GM12864 (cell line): ENCODE measurements around the gene ICAM3.

Source experiments
- DNase-seq: peaks from one replicate; pipeline ENCODE4 v3.0.0-alpha.2; 2011; ENCODE audit warnings: low read depth
- H3K4me3 ChIP-seq: 2 replicates; pipeline ENCODE4 v1.5.1; 2011; ENCODE audit warnings: mild to moderate bottlenecking, low read depth, low read length, control low read depth
- TF ChIP-seq, protein P1 (sequence below): IDR thresholded peaks from 2 replicates; pipeline ENCODE4 v1.5.1; 2011; ENCODE audit warnings: low read depth, mild to moderate bottlenecking, moderate library complexity, low read length, control low read depth, inconsistent platforms; ENCODE audit errors: missing control alignments

Gene ICAM3

DNA sequence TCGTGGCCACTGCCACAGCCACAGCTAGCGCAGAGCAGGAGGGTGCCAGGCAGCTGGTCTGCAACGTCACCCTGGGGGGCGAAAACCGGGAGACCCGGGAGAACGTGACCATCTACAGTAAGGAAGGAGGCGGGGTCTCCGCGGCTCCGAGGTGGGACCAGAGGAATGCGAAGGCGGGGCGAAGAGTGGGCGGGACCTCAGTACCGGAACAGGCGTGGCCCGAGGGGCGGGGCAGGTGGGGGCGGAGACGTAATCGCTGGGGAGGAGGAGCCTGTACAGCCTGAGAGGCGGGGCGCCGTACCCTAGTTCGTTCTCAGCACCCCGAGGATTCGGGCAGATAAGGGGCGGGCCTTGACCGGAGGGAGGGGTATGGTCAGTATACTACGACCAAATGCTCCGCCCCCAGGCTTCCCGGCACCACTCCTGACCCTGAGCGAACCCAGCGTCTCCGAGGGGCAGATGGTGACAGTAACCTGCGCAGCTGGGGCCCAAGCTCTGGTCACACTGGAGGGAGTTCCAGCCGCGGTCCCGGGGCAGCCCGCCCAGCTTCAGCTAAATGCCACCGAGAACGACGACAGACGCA lies 47.1 kb downstream of the ICAM3 start:
- TF ChIP-seq, protein P1, sequence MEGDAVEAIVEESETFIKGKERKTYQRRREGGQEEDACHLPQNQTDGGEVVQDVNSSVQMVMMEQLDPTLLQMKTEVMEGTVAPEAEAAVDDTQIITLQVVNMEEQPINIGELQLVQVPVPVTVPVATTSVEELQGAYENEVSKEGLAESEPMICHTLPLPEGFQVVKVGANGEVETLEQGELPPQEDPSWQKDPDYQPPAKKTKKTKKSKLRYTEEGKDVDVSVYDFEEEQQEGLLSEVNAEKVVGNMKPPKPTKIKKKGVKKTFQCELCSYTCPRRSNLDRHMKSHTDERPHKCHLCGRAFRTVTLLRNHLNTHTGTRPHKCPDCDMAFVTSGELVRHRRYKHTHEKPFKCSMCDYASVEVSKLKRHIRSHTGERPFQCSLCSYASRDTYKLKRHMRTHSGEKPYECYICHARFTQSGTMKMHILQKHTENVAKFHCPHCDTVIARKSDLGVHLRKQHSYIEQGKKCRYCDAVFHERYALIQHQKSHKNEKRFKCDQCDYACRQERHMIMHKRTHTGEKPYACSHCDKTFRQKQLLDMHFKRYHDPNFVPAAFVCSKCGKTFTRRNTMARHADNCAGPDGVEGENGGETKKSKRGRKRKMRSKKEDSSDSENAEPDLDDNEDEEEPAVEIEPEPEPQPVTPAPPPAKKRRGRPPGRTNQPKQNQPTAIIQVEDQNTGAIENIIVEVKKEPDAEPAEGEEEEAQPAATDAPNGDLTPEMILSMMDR, result no peak
- peak; percentile 53 for DNase-seq
- peak overlapping the region; percentile 55 for H3K4me3 ChIP-seq

DNA sequence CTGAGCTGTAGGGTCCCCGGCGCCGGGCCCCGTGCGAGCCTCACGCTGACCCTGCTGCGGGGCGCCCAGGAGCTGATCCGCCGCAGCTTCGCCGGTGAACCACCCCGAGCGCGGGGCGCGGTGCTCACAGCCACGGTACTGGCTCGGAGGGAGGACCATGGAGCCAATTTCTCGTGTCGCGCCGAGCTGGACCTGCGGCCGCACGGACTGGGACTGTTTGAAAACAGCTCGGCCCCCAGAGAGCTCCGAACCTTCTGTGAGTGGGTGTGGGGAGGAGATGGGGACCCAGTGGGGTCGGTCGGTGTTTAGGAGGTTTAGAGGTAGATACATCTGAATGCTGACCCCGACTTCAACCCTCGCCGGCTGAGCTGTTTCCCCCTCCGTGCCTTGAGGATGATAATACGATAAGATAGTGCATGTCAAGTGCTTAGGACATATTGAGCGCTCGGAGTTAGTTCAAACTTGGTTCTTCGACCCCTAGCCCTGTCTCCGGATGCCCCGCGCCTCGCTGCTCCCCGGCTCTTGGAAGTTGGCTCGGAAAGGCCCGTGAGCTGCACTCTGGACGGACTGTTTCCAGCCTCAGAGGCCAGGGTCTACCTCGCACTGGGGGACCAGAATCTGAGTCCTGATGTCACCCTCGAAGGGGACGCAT lies 47.7 kb downstream of the ICAM3 start:
- peak overlapping the region; percentile 55 for H3K4me3 ChIP-seq
- DNase-seq, result no peak

DNA sequence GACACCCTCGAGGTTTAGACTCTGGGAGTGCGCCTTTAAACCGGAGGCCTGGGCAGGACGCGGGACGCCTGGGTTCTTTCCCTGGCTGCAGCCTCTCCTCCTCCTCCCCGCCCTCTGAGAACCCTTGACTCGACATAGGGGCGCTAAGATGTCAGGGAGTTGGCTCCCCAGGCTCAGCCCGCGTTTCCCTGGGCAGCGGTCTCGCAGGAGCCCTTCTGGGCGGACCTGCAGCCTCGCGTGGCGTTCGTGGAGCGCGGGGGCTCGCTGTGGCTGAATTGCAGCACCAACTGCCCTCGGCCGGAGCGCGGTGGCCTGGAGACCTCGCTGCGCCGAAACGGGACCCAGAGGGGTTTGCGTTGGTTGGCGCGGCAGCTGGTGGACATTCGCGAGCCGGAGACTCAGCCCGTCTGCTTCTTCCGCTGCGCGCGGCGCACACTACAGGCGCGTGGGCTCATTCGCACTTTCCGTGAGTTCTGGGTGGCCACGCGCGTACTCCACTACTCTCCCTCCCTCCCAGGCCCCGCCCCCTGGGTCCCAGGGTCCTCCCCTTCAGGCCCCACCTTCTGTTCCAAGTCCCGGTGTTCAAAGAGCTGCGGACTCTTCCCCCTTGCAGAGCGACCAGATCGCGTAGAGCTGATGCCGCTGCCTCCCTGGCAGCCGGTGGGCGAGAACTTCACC lies 48.4 kb downstream of the ICAM3 start:
- TF ChIP-seq, protein P1, result no peak
- peak overlapping the region; percentile 55 for H3K4me3 ChIP-seq
- DNase-seq, result no peak

More for the DNA sequence above, 47.7 kb downstream of the ICAM3 start:
- TF ChIP-seq, protein P1, result no peak

DNA sequence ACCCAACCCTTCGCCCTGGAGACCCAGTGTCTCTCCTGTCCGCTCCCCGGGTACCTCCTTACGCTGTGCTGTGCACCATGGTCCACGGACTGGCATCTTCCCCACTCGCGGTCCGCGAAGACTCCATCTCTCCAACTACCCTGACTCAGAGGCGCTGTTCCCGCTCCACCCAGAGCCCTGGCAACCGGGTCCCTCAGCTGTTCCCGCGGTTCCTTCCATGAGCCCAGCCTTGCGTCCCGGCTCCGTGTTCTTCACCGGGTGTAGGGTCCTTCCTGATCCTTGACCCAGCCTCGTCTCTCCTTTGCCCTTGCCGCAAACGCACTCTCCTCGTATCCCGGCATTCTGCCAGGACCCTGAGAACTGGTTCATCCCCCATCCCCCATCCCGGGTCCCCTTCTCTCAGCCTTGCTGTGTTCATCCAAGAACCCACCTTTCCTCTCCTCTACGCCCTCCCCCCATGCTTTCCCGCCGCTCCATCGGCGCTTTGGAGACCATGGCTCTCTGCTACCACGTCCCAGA lies 49.0 kb downstream of the ICAM3 start:
- TF ChIP-seq, protein P1, result no peak
- H3K4me3 ChIP-seq, result peak overlapping the region; percentile 55
- no peak for DNase-seq

DNA sequence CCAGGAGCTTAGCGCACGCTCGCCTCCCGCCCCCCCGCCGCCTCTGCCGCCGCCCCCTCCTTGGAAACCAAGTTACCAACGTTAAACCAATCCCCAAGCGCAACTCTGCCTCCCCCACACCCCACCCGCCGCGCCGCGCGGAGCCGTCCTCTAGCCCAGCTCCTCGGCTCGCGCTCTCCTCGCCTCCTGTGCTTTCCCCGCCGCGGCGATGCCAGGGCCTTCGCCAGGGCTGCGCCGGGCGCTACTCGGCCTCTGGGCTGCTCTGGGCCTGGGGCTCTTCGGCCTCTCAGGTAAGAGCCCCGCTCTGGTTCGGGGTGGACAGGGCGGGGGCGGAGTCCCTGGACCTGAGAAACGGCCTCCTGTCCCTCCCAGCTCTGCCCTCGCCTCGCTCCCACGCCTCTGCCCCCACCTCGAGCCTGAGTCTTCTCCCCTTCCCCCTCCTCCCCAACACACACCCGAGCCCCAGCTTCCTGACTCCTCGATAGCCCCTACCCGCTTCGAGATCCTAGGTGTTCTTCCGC lies 49.5 kb downstream of the ICAM3 start, which contains the start of gene ICAM5:
Gene ICAM5 (plus strand): TSS at position 117 of the 521 bp plus-strand sequence. CDS start 92 bp downstream, at position 209.
- DNase-seq, result no peak
- H3K4me3 ChIP-seq, result peak within 1 kb of the TSS; percentile 55
- TF ChIP-seq, protein P1, result no peak

DNA sequence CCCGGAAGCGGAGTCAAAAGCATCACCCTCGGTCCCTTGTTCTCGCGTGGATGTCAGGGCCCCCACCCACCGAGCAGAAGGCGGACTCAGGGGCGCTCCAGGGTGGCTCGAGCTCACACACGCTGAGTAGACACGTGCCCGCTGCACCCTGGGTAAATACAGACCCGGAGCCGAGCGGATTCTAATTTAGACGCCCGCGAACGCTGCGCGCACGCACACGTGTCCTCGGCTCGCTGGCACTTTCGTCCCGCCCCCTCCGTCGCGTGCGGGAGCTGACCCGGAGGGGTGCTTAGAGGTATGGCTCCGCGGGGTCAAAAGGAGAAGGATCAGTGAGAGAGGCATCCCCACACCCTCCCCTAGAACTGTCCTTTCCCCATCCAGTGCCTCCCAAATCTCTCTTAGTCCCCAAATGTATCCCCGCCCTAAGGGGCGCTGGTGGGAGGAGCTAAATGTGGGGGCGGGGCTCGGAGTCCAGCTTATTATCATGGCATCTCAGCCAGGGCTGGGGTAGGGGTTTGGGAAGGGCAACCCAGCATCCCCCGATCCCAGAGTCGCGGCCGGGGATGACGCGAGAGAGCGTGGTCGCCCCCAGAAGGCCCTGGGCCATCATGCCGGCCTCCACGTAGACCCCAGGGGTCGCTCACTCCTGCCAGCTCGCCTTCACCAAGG lies 50.1 kb downstream of the ICAM3 start:
- peak overlapping the region; percentile 55 for H3K4me3 ChIP-seq
- TF ChIP-seq, protein P1, result no peak
- DNase-seq, result peak; percentile 54
